Activated T-cell treated with anti-CD3 and anti-CD28 coated beads, Interleukin-2, amount 50 U/mL, for 1 hour (primary cell): ENCODE results near the gene PLEKHM2.
A peak's percentile ranks its signal among the peaks of the same experiment; 100 is the strongest.
"Not testable (repeated sequence)": the region's sequence is repeated elsewhere in the genome, so short reads cannot be mapped to it uniquely, and the experiment has no call there.

Experiments used
- DNase-seq: peaks from one replicate; pipeline ENCODE4 v3.0.0-alpha.2; 2020

The PLEKHM2 gene, protein sequence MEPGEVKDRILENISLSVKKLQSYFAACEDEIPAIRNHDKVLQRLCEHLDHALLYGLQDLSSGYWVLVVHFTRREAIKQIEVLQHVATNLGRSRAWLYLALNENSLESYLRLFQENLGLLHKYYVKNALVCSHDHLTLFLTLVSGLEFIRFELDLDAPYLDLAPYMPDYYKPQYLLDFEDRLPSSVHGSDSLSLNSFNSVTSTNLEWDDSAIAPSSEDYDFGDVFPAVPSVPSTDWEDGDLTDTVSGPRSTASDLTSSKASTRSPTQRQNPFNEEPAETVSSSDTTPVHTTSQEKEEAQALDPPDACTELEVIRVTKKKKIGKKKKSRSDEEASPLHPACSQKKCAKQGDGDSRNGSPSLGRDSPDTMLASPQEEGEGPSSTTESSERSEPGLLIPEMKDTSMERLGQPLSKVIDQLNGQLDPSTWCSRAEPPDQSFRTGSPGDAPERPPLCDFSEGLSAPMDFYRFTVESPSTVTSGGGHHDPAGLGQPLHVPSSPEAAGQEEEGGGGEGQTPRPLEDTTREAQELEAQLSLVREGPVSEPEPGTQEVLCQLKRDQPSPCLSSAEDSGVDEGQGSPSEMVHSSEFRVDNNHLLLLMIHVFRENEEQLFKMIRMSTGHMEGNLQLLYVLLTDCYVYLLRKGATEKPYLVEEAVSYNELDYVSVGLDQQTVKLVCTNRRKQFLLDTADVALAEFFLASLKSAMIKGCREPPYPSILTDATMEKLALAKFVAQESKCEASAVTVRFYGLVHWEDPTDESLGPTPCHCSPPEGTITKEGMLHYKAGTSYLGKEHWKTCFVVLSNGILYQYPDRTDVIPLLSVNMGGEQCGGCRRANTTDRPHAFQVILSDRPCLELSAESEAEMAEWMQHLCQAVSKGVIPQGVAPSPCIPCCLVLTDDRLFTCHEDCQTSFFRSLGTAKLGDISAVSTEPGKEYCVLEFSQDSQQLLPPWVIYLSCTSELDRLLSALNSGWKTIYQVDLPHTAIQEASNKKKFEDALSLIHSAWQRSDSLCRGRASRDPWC

GRCh38 chr1:15684042-15684461 lies at the start of gene PLEKHM2:
PLEKHM2 (plus strand) TSS chr1:15684320; CDS start chr1:15684559, 239 bp downstream.
- peak; percentile 66 for DNase-seq

- no peak for DNase-seq
Measured at GRCh38 chr1:15636436-15636835, 47.7 kb upstream of the PLEKHM2 start.

- no peak for DNase-seq
Measured at GRCh38 chr1:15637826-15638225, 46.3 kb upstream of the PLEKHM2 start.

DNA sequence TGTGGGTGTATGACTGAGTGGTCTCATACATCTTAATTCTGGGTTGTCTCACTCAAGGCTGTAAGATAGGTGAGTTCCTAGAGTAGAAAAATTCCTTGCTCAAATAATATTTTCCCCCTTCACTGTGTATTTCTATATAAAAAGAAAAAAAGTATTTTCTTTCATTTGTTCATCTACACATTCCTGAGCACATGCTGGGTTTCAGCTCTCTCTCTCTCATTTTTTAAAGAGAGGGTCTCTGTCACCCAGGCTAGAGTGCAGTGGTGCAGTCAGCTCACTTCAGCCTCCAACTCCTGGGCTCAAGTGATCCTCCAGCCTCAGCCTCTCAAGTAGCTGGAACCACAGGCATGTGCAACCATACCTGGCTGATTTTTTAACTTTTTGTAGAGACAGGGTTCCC lies 44.9 kb upstream of the PLEKHM2 start:
- DNase-seq, result no peak

- DNase-seq, result no peak
Measured at GRCh38 chr1:15639931-15640330, 44.2 kb upstream of the PLEKHM2 start.

- no peak for DNase-seq
Measured at GRCh38 chr1:15640667-15641066, 43.5 kb upstream of the PLEKHM2 start.

GRCh38 chr1:15649937-15650336 lies 34.2 kb upstream of the PLEKHM2 start:
- no peak for DNase-seq

- no peak for DNase-seq
Measured at GRCh38 chr1:15650433-15650832, 33.7 kb upstream of the PLEKHM2 start.

DNA sequence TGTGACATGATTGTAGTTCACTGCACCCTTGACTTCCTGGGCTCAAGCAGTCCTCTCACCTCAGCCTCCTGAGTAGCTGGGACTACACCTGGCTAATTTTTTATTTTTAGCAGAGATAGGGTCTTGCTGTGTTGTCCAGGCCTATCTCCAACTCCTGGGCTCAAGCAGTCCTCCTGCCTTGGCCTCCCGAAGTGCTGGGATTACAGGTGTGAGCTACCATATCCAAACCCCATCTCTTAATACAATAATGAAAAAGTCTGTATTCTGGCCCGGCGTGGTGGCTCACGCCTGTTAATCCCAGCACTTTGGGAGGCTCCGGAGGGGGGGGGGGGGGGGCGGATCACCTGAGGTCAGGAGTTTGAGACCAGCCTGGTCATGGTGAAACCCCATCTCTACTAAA lies 32.0 kb upstream of the PLEKHM2 start:
- DNase-seq, result not testable (repeated sequence)

DNA sequence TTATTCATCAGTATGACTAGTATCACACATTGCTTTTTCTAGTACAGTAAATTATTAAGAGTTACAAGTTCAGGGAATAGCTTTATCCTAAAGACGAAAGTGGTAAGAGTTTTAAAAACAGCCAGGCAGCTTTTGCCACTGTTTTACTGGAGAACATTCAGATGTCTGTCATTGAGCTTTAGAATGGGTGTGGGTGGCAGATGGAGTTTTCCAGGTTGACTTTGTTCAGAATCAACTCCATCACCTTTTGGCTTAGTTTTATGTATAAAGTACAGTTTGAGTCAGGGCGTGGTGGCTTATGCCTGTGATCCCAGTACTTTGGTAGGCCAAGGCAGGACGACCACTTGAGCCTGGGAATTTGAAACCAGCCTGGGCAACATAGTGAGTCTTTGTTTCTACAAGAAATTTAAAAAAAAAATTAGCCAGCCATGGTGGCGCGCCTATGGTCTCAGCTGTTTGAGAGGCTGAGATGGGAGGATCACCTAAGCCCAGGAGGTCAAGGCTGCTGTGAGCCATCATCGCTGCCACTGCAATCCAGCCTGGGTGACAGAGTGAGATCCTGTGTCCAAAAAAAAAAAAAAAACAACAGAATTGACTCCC lies 29.9 kb upstream of the PLEKHM2 start:
- DNase-seq, result no peak

GRCh38 chr1:15656464-15656863 lies 27.7 kb upstream of the PLEKHM2 start:
- no peak for DNase-seq

DNA sequence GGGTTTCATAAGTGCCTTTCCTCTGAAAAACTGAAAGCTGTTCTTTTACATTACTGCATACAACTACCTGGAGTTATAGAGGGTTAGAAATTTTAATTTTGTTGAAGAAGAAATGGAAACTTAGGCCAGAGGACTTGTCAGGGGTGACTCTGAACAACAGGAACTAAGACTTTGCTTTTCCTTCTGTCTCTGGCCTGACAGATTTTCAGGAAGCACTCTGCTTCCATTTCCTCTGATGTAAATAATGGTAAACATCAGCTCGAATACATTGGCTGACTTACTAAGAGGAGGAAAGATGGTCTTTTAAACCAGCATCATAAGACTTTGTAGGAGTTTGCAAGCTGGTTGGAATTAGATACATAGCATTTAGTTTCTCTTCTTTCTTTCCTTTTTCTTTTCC lies 27.1 kb upstream of the PLEKHM2 start:
- DNase-seq, result no peak

- DNase-seq, result no peak
Measured at GRCh38 chr1:15660151-15660550, 24.0 kb upstream of the PLEKHM2 start.

GRCh38 chr1:15662477-15662876 lies 21.6 kb upstream of the PLEKHM2 start:
- no peak for DNase-seq

DNA sequence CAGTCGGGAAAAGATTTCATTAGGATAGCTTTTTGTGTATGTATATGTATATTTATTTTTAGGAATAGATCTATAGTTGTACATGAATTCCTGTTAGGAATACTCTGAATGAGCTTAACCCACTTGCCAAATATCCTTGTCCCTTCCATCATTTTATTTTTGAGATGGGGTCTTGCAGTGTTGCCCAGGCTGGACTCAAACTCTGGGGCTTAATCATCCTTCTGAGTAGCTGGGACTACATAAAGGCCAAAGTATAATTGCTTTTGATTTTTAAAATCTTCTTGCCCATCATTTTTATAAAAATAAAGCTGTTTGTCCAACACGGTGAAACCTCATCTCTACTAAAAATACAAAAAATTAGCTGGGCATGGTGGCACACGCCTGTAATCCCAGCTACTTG lies 20.2 kb upstream of the PLEKHM2 start:
- DNase-seq, result no peak

GRCh38 chr1:15667362-15667761 lies 16.8 kb upstream of the PLEKHM2 start:
- no peak for DNase-seq

DNA sequence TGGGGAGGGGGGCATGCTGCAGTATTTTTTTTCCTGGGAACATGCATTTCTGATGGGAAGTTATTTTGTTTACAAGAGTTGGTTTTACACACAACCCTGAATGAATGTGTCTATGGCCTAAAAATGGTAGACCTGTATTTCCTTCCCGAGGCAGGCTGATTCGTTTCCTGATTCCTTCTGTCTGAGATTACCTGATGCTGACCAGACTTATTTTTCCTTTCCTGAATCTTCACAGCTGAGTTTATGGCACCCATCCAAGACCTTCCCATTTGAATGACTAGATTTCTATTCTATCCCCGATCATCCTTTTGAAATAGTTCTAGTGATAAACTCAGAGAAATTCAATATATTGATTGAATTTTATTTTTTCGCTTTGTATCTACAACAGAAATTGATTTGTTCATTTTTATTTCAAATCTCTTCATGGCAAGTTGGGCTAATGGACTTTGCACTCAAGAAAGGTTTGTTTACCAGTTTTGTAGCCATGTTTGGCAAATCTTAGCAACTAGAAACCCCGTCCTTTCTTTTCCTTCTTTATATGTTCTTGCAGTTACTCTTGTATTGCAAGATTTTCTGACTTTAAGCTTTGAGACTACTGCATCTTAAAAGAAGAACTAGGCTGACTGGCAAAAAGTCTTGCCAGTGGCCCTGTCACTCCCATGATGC lies 15.9 kb upstream of the PLEKHM2 start:
- no peak for DNase-seq

GRCh38 chr1:15669074-15669473 lies 15.0 kb upstream of the PLEKHM2 start:
- DNase-seq, result no peak

- DNase-seq, result no peak
Measured at GRCh38 chr1:15669864-15670263, 14.3 kb upstream of the PLEKHM2 start.

DNA sequence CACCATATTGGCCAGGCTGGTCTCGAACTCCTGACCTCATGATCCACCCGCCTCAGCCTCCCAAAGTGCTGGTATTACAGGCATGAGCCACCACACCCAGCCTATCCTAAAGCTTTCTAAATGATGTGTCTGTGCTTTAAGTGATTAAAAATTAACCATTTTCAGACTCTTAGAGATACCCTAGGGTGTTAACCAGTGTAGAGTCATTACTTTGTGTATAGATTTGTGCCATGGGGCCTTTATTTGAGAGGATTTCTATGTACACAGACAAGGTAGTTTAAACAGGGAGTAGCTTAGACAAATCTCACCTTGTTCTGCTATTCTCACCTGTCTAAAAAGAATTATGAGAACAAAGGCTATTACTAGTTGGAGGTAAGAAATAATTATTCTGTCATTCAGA lies 12.7 kb upstream of the PLEKHM2 start:
- DNase-seq, result no peak

DNA sequence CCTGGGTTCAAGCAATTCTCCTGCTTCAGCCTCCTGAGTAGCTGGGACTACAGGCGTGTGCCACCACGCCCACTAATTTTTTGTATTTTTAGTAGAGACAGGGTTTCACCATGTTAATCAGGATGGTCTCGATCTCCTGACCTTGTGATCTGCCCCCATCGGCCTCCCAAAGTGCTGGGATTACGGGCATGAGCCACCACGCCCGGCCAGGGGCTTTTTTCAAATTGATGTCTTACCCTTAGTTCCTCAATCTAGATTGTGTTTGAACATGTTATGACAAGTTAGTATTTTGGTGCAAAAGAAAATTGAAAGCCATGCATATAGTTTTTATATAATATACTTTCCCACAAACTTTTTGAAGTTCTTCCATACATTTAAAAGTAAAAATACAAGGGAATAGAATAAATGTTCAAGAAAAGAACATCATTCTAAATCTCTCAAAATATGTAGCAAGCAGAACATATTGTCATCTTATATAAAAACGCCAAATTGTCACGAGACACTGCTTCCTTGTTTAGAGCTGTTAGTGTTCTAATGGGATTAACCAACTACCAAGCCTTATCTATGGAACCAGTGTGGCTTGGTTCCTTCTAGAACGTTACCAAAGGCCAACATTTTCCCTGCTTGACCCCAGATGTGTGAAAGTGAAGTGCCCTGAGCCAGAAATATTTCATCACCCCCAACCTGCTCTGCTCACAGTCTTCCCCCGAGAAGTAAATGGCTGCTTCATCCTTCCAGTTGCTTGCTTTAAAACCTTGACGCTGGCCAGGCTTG lies 9.5 kb upstream of the PLEKHM2 start:
- DNase-seq, result no peak

DNA sequence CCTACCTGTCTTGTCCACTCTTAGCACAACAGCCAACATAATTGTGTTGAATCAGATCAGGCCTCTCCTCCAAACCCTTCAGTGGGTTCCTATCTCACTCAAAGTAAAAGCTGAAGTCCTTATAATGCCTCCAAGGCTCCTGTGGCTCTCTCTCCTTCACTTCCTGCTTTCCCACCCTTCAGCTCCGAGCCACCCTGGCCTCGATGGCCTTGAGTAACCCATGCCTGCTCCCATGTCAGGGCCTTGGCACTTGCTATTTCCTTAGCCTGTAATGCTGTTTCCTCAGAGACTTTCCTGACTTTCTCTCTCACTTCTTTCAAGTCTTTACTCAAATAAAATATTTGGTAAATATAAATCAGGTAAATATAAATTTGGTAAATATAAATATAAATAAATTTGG lies 8.1 kb upstream of the PLEKHM2 start:
- DNase-seq, result no peak
